Measurements from ENCODE around the gene MGRN1.

DNA sequence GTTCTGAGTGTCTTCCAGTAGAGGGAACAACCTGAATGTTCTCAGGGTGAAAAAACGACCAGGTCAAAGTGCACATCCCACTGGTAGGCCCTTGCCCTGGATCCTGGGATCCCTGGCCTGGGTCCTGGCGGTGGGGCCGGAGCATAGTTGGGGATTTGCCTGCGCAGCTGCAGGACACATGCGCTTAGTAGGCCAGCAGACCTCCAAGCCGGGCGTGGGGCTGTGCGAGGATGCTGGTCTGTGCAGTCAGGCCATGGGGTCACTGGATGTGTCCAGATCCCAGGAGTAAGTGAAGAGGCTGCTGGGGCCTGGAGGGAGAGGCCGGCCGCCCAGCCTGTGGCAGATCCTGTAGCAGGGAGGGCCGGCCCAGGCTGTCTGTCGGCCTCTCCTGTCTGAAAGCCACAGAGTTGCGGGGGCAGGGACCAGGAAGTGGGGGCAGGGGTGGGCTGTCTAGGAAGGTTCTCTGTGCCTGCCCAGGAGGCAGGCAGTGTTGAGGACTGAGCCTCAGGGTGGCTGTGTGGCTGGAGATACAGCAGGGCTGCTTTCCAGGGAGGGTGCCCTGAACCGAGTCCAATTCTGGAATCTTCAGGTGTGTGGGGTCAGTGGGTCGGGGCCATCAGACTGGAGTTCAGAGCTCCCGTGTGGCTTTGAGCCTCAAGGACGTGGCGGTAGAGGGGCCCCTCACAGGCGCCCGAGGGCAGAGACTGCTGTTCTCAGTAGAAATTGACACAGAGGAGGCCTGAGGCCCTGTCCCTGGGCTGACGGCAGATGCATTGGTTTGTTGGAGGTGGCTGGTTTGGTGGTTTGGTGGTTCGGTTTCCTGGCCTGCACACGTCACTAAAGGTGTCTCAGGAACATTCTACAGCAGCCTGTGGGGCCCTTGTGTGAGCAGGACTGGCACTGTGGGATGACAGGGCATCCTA lies 51.5 kb downstream of the MGRN1 start:
- TF ChIP-seq, protein P1, sequence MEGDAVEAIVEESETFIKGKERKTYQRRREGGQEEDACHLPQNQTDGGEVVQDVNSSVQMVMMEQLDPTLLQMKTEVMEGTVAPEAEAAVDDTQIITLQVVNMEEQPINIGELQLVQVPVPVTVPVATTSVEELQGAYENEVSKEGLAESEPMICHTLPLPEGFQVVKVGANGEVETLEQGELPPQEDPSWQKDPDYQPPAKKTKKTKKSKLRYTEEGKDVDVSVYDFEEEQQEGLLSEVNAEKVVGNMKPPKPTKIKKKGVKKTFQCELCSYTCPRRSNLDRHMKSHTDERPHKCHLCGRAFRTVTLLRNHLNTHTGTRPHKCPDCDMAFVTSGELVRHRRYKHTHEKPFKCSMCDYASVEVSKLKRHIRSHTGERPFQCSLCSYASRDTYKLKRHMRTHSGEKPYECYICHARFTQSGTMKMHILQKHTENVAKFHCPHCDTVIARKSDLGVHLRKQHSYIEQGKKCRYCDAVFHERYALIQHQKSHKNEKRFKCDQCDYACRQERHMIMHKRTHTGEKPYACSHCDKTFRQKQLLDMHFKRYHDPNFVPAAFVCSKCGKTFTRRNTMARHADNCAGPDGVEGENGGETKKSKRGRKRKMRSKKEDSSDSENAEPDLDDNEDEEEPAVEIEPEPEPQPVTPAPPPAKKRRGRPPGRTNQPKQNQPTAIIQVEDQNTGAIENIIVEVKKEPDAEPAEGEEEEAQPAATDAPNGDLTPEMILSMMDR (conservative IDR thresholded peaks at IDR 0.05; ENCODE audit: low read depth, low read length) = no peak
- TF ChIP-seq EZH2 (IDR thresholded peaks at IDR 0.05; ENCODE audit: low read length, unreplicated experiment) (no peak), EZH2phosphoT487 (IDR thresholded peaks at IDR 0.05; ENCODE audit: borderline replicate concordance, low read length) (no peak)
